Thoracic aorta (tissue), 2 donors: ENCODE results near the gene FN1. TPM values are rescaled to one million over a fixed set of nuclear protein-coding genes. Genes with fewer than 3 reads are reported as not detected.
A peak's percentile ranks its signal among the peaks of the same experiment; 100 is the strongest.

Experiments
- ATAC-seq: fragments of 150-250 bp; one replicate; pipeline ENCODE4 v1.8.0; 2017; ENCODE audit warnings: low read depth; ENCODE audit not compliant: insufficient number of reproducible peaks, low FRiP score
- DNase-seq: peaks from one replicate; pipeline ENCODE4 v3.0.0-alpha.2; 2020; ENCODE audit warnings: low spot score
- H3K27ac ChIP-seq, 2 donors: fragments of 200-600 bp; sonication (generic); 1 replicate in 1 of 2; 2 replicates in 1 of 2; pipeline ENCODE4 v1.5.1; 2016; ENCODE audit warnings: mild to moderate bottlenecking in 2 of 2, moderate library complexity in 2 of 2
- H3K27me3 ChIP-seq: fragments of 200-600 bp; sonication (generic); replicated peaks from 2 replicates; pipeline ENCODE4 v1.6.0; 2016; ENCODE audit warnings: mild to moderate bottlenecking; ENCODE audit not compliant: insufficient read depth
- H3K36me3 ChIP-seq: fragments of 200-600 bp; sonication (generic); one replicate; pipeline ENCODE4 v1.5.1; 2016
- H3K4me1 ChIP-seq, 2 donors: fragments of 200-600 bp; sonication (generic); 1 replicate in 1 of 2; 2 replicates in 1 of 2; pipeline versions ENCODE4 v1.5.1 to v1.6.0; 2016; ENCODE audit warnings: low read depth in 2 of 2, mild to moderate bottlenecking in 1 of 2; ENCODE audit not compliant: control insufficient read depth in 1 of 2
- H3K4me3 ChIP-seq: fragments of 200-600 bp; sonication (generic); 2 replicates; pipeline ENCODE4 v1.5.1; 2016; ENCODE audit warnings: mild to moderate bottlenecking
- H3K9me3 ChIP-seq: fragments of 200-600 bp; sonication (generic); 2 replicates; pipeline ENCODE4 v1.5.1; 2016
- CTCF ChIP-seq: fragments of 200-600 bp; sonication (generic); IDR thresholded peaks from one replicate; pipeline ENCODE4 v1.5.1; 2019; ENCODE audit warnings: antibody characterized with exemption
- total RNA-seq, 2 donors: library from RNA; depleted of rRNA; stranded (reverse); fragments of >200 nt; gene quantifications; one replicate each; pipeline versions ENCODE4 v1.1.0 to v1.2.3, GENCODE V29; 2016

Gene FN1
- total RNA-seq, 2 donors from 2014 or later, result 6,415 to 8,882 TPM

DNA sequence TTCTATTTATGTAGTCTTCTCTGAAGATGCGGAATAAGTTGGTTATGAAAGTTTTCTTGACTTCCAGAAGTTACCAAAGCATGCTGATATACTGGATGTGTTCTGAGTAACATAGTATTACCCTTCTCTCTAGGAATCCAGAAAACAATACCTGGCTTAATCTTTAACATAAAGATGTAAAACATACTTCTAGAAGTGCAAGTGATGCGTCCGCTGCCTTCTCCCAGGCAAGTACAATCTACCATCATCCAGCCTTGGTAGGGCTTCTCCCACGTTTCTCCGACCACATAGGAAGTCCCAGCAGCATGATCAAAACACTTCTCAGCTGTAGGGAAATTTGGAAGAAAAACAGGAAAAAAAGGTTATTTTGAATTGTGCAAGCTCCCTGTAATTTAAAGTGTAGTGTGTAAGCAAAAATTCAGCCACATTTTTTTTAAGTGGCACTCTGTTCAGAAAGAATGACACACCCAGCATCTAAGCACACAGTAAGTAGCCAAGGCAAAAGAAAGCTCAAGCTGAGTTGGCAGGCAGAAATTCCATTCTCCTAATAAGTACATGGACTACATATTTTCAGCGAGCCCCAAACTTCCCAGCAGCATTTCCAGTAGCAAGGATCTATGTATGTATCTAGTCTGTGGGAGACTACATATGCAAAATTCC, 5.2 kb downstream of the FN1 start:
- no peak for DNase-seq
- peak; percentile 32 for ATAC-seq
- H3K36me3 ChIP-seq, result peaks cover 41% of the 10 kb centered on the region

GRCh38 chr2:215429424-215429823, 6.4 kb downstream of the FN1 start:
- no peak for ATAC-seq
- no peak for TF ChIP-seq CTCF
- Histone ChIP-seq H3K4me1 (peaks cover 22 to 62% of the 10 kb centered on the region in 2 donors), H3K27me3 (no peaks in the 10 kb centered on the region), H3K4me3 (peak overlapping the region; percentile 3), H3K27ac (peak overlapping the region in 1 of 2 donors; percentile 3), H3K36me3 (peaks cover 51% of the 10 kb centered on the region), H3K9me3 (no peaks in the 10 kb centered on the region)
- DNase-seq, result no peak

More for the DNA sequence above, 5.2 kb downstream of the FN1 start:
- H3K27me3 ChIP-seq, result no peaks in the 10 kb centered on the region
- no peak for TF ChIP-seq CTCF
- H3K27ac ChIP-seq, result peak overlapping the region; percentile 90 to 94
- H3K4me1 ChIP-seq, result peaks cover 16 to 50% of the 10 kb centered on the region in 2 donors
- H3K4me3 ChIP-seq, result peak overlapping the region; percentile 55
- no peaks in the 10 kb centered on the region for H3K9me3 ChIP-seq

DNA sequence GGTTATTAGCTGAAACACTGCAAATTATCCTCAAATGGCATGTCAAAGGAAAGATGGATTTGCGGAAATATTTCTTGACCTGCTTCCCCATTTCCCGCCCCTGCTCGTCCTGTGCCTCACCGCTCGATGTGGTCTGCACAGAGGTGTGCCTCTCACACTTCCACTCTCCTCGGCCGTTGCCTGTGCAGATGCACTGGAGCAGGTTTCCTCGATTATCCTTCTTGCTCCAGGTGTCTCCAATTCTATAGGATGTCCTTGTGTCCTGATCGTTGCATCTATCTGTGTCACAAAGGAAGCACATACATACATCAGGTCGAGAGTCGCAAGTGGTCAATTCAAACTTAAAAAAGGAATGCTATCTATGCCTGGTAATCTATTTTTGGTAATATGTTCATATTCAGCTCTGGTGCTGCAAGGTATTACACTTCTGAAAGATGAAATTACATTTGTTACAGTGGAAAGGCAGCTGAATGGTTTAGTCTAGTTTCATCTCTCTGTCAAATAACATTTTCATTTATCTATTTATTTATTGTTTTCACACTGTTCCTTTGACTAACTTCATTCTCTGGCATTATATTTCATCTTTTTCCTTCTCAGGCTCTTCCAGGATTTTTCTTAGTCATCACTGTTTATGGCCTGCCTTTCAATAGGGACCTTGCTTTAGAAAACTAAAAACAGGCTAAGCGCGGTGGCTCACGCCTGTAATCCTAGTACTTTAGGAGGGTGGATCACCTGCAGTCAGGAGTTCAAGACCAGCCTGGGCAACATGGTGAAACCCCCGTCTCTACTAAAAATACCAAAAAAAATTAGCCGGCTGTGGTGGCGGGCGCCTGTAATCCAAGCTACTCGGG, 7.6 kb downstream of the FN1 start:
- DNase-seq, result no peak
- Histone ChIP-seq H3K36me3 (peaks cover 58% of the 10 kb centered on the region), H3K4me3 (peak overlapping the region; percentile 5), H3K27me3 (no peaks in the 10 kb centered on the region), H3K9me3 (no peaks in the 10 kb centered on the region), H3K4me1 (peaks cover 28 to 72% of the 10 kb centered on the region in 2 donors), H3K27ac (peak overlapping the region in 1 of 2 donors; percentile 18)
- no peak for ATAC-seq
- no peak for TF ChIP-seq CTCF

- Histone ChIP-seq H3K4me3 (peak overlapping the region; percentile 5), H3K36me3 (peaks cover 51% of the 10 kb centered on the region), H3K27ac (no peak overlapping the region), H3K4me1 (peaks cover 28 to 70% of the 10 kb centered on the region in 2 donors), H3K9me3 (no peaks in the 10 kb centered on the region), H3K27me3 (no peaks in the 10 kb centered on the region)
- TF ChIP-seq CTCF, result no peak
- no peak for ATAC-seq
- no peak for DNase-seq
These were observed 8.3 kb downstream of the FN1 start for GRCh38 chr2:215427585-215427984.
